OCI-LY7 (cell line): ENCODE measurements around the gene QRFPR. TPM values are rescaled to one million over a fixed set of nuclear protein-coding genes. Genes with fewer than 3 reads are reported as not detected.

Experiments used
- Bru-seq: library from RNA; stranded (reverse); fragments of 400-500 nt; gene quantifications from one replicate; lab custom pipeline; 2021; lab: Mats Ljungman, UMichigan
- BruChase-seq, 2 experiments: library from RNA; stranded (reverse); fragments of 400-500 nt; gene quantifications; one replicate each; lab custom pipeline; 2021; lab: Mats Ljungman, UMichigan
- BruUV-seq: library from RNA; stranded (reverse); fragments of 400-500 nt; replicated peaks from 2 replicates; lab custom pipeline; 2021; lab: Mats Ljungman, UMichigan
- CTCF ChIA-PET: fragments of 300-600 bp; sonication (Branson Sonifier 250); formaldehyde crosslinking; loops from one replicate; lab custom pipeline; 2022; ENCODE audit warnings: antibody characterized with exemption; ENCODE audit not compliant: unreplicated experiment; lab: Charles Lee
- POLR2A ChIA-PET: fragments of 300-600 bp; sonication (Branson Sonifier 250); formaldehyde crosslinking; loops from one replicate; lab custom pipeline; 2022; ENCODE audit warnings: antibody characterized with exemption; lab: Charles Lee
- DNase-seq: peaks from one replicate; pipeline ENCODE4 v3.0.0-alpha.2; 2015; ENCODE audit warnings: low spot score
- H2AFZ ChIP-seq: fragments of 200-600 bp; sonication (generic), shearing (Covaris generic); 2 replicates; pipeline ENCODE4 v1.6.1; 2014; ENCODE audit warnings: mild to moderate bottlenecking, antibody characterized with exemption, low read length, moderate library complexity
- H3K27ac ChIP-seq: fragments of 200-600 bp; sonication (generic); 2 replicates; pipeline ENCODE4 v1.5.1; 2014; ENCODE audit warnings: mixed run types, low read depth, mild to moderate bottlenecking, moderate library complexity, low read length, inconsistent platforms; ENCODE audit not compliant: poor library complexity, severe bottlenecking
- H3K36me3 ChIP-seq: fragments of 200-600 bp; sonication (generic); 2 replicates; pipeline ENCODE4 v1.6.1; 2014; ENCODE audit warnings: mild to moderate bottlenecking, antibody characterized with exemption, low read length, moderate library complexity, mixed read lengths; ENCODE audit not compliant: insufficient read depth
- H3K4me1 ChIP-seq: fragments of 200-600 bp; sonication (generic); 2 replicates; pipeline ENCODE4 v1.5.1; 2014; ENCODE audit warnings: mild to moderate bottlenecking, low read length; ENCODE audit not compliant: insufficient read depth, poor library complexity, severe bottlenecking
- H3K4me2 ChIP-seq: fragments of 200-600 bp; sonication (generic); 2 replicates; pipeline ENCODE4 v1.6.1; 2014; ENCODE audit warnings: mild to moderate bottlenecking, low read length
- H3K4me3 ChIP-seq: fragments of 200-600 bp; sonication (generic); 2 replicates; pipeline ENCODE4 v1.5.1; 2014; ENCODE audit warnings: mild to moderate bottlenecking, low read depth, low read length; ENCODE audit not compliant: poor library complexity, severe bottlenecking
- H3K79me2 ChIP-seq: fragments of 200-600 bp; sonication (generic); 2 replicates; pipeline ENCODE4 v1.6.1; 2016; ENCODE audit warnings: low read depth, mild to moderate bottlenecking, low read length, moderate library complexity, mixed read lengths; ENCODE audit not compliant: insufficient read depth
- H3K9me2 ChIP-seq: fragments of 200-600 bp; sonication (generic); 2 replicates; pipeline ENCODE4 v1.6.1; 2016; ENCODE audit warnings: mild to moderate bottlenecking, low read length, mixed read lengths; ENCODE audit not compliant: insufficient read depth
- H3K9me3 ChIP-seq: fragments of 200-600 bp; sonication (generic); 2 replicates; pipeline ENCODE4 v1.6.1; 2014; ENCODE audit warnings: mild to moderate bottlenecking, mixed run types, low read length, mixed read lengths
- H4K20me1 ChIP-seq: fragments of 200-600 bp; sonication (generic); 2 replicates; pipeline ENCODE4 v1.6.1; 2014; ENCODE audit warnings: mild to moderate bottlenecking, antibody characterized with exemption, low read length, moderate library complexity, mixed read lengths; ENCODE audit not compliant: insufficient read depth
- CTCF ChIP-seq: fragments of 200-600 bp; sonication (generic); conservative IDR thresholded peaks from 2 replicates; pipeline ENCODE4 v1.5.1; 2014; ENCODE audit warnings: mild to moderate bottlenecking, antibody characterized with exemption, low read length, moderate library complexity, mixed read lengths
- EZH2phosphoT487 ChIP-seq: fragments of 200-600 bp; sonication (generic); IDR thresholded peaks from 2 replicates; pipeline ENCODE4 v1.6.1; 2018; ENCODE audit warnings: low read depth, borderline replicate concordance, mild to moderate bottlenecking, mixed run types, antibody characterized with exemption, low read length, moderate library complexity, mixed read lengths
- intact Hi-C: fragments of 100-400 bp; cut with micrococcal nuclease; formaldehyde crosslinking; loops from one replicate; pipeline ENCODE4 v1.10.0; 2022; ENCODE audit not compliant: unreplicated experiment
- long read RNA-seq: library from polyadenylated mRNA; stranded (forward); transcript quantifications from one replicate; pipeline ENCODE4 v2.0.0, GENCODE V29; 2022
- total RNA-seq, 2 experiments: library from RNA; depleted of rRNA in 1 of 2; stranded (reverse); fragments of >200 nt in 1 of 2; shearing (Covaris generic) in 1 of 2; gene quantifications; 2 replicates each; pipeline ENCODE4 v1.2.3, GENCODE V29; 2014 to 2022

QRFPR gene
- not detected in 2 replicates for total RNA-seq (2014; rRNA removed; shearing (Covaris generic))
- total RNA-seq (2022): not detected in 2 replicates
- not detected for Bru-seq, nascent RNA
- BruChase-seq, experiment 1, labeled RNA remaining after a 6-hour chase: not detected
- percentile 3 among the genes with signal in this experiment for BruChase-seq, experiment 2, labeled RNA remaining after a 2-hour chase
- long read RNA-seq: 0 reads

GRCh38 chr4:121380776-121381462, at the start of gene QRFPR:
TSS of gene QRFPR (minus strand) at chr4:121381018. CDS start at chr4:121380647, 371 bp downstream.
- ChIA-PET POLR2A (no interaction called here), CTCF (no interaction called here)
- intact Hi-C loops: no loop called here
- Histone ChIP-seq H3K9me2 (no peaks in the 10 kb centered on the region), H3K4me1 (no peaks in the 10 kb centered on the region), H3K9me3 (no peaks in the 10 kb centered on the region), H3K4me3 (no peak within 1 kb of the TSS), H3K79me2 (no peaks in the 10 kb centered on the region), H3K36me3 (no peaks in the 10 kb centered on the region), H3K27ac (no peak within 1 kb of the TSS), H4K20me1 (no peaks in the 10 kb centered on the region), H2AFZ (no peak within 1 kb of the TSS), H3K4me2 (no peak within 1 kb of the TSS)
- no peak for TF ChIP-seq CTCF
- no peak for TF ChIP-seq EZH2phosphoT487
- DNase-seq: no peak
- BruUV-seq: no TSS peak

GRCh38 chr4:121428721-121429120, 47.9 kb upstream of the QRFPR start:
- DNase-seq: no peak

More at GRCh38 chr4:121428721-121429120, 47.9 kb upstream of the QRFPR start:
- intact Hi-C loops: no loop called here
- ChIA-PET POLR2A (no interaction called here), CTCF (no interaction called here)
- Histone ChIP-seq H3K79me2 (no peaks in the 10 kb centered on the region), H3K4me1 (no peaks in the 10 kb centered on the region), H3K9me2 (no peaks in the 10 kb centered on the region), H3K4me2 (no peak overlapping the region), H3K9me3 (no peaks in the 10 kb centered on the region), H3K36me3 (no peaks in the 10 kb centered on the region), H3K4me3 (no peak overlapping the region), H4K20me1 (no peaks in the 10 kb centered on the region), H2AFZ (no peak overlapping the region), H3K27ac (no peak overlapping the region)
- no TSS peak for BruUV-seq
- TF ChIP-seq EZH2phosphoT487: no peak
- no peak for TF ChIP-seq CTCF
